H1 (cell line): ENCODE results near the gene HAVCR1. TPM values are rescaled to one million over a fixed set of nuclear protein-coding genes. Genes with fewer than 3 reads are reported as not detected.

Experiments
- HDAC2 ChIP-seq, 2 experiments: fragments of 300-600 bp in 1 of 2; sonication (generic) in 1 of 2; IDR thresholded peaks; 2 replicates each; pipeline ENCODE4 v1.6.1; 2011 to 2012; ENCODE audit warnings: low read depth in 2 of 2, low read length in 2 of 2, mild to moderate bottlenecking in 2 of 2, moderate library complexity in 2 of 2, borderline replicate concordance in 1 of 2, inconsistent platforms in 1 of 2
- SP4 ChIP-seq: IDR thresholded peaks from 2 replicates; pipeline ENCODE4 v1.6.1; 2012; ENCODE audit warnings: low read length, inconsistent platforms
- polyA plus RNA-seq, 7 experiments: library from polyadenylated mRNA; depleted of rRNA in 3 of 7; stranded (reverse) in 5 of 7; unstranded in 2 of 7; fragments of >200 nt in 5 of 7; fragments of 200-250 nt in 2 of 7; gene quantifications; 1 replicate in 5 of 7; 2 replicates in 1 of 7; 4 replicates in 1 of 7; pipeline versions ENCODE4 v1.2.1 to v1.2.3, GENCODE V29; 2011 to 2013; ENCODE audit warnings: missing spikeins in 2 of 7, mixed read lengths in 2 of 7
- total RNA-seq: library from RNA; stranded (reverse); fragmentation: NEBNext Ultra II Directional; extraction: Animal tissue kit (Norgen Biotek cat#: 25700); gene quantifications from 2 replicates; pipeline ENCODE4 v1.2.1, GENCODE V29; 2021

Gene HAVCR1
- total and polyA plus RNA-seq, 2 of the 8 experiments (the other 6 are each of a cell fraction or from before 2014, with no cell fraction given) = not detected

- TF ChIP-seq SP4 (no peak), HDAC2 (IDR thresholded peaks at IDR 0.05; ENCODE audit: borderline replicate concordance in 1 of 2, low read depth in 2 of 2, low read length in 2 of 2) (no peak)
These were observed 25.8 kb downstream of the HAVCR1 start (continued) for GRCh38 chr5:157033071-157033583.
